GM21526 (cell line): ENCODE results near the gene TSHZ3.

Source experiments
- ATAC-seq: cut with Tn5 transposase; IDR thresholded peaks from one replicate; pipeline ENCODE4 v1.9.1; 2021; ENCODE audit warnings: moderate library complexity; ENCODE audit not compliant: unreplicated experiment, low FRiP score

TSHZ3 gene

GRCh38 chr19:31292639-31293185 lies 56.5 kb downstream of the TSHZ3 start:
- no peak for ATAC-seq

GRCh38 chr19:31290931-31291590 lies 58.2 kb downstream of the TSHZ3 start:
- ATAC-seq: no peak

GRCh38 chr19:31289976-31290375 lies 59.3 kb downstream of the TSHZ3 start:
- ATAC-seq: no peak

- ATAC-seq: no peak
These were observed 59.8 kb downstream of the TSHZ3 start for GRCh38 chr19:31289381-31289880.

- ATAC-seq: no peak
These were observed 62.7 kb downstream of the TSHZ3 start for GRCh38 chr19:31286491-31286890.

- no peak for ATAC-seq
These were observed 63.5 kb downstream of the TSHZ3 start for GRCh38 chr19:31285744-31286143.

- ATAC-seq: no peak
These were observed 64.6 kb downstream of the TSHZ3 start for GRCh38 chr19:31284621-31285020.

GRCh38 chr19:31283701-31284100 lies 65.5 kb downstream of the TSHZ3 start:
- no peak for ATAC-seq

- ATAC-seq: no peak
These were observed 66.9 kb downstream of the TSHZ3 start for GRCh38 chr19:31282346-31282745.

- no peak for ATAC-seq
These were observed 68.8 kb downstream of the TSHZ3 start for GRCh38 chr19:31280287-31281006.

- ATAC-seq: no peak
These were observed 69.8 kb downstream of the TSHZ3 start for GRCh38 chr19:31279436-31279765.

GRCh38 chr19:31278555-31279435 lies 70.4 kb downstream of the TSHZ3 start:
- no peak for ATAC-seq

- no peak for ATAC-seq
These were observed 71.7 kb downstream of the TSHZ3 start for GRCh38 chr19:31277516-31277915.

GRCh38 chr19:31276831-31277230 lies 72.4 kb downstream of the TSHZ3 start:
- no peak for ATAC-seq

GRCh38 chr19:31275068-31275334 lies 74.2 kb downstream of the TSHZ3 start:
- ATAC-seq: no peak

- ATAC-seq: no peak
These were observed 74.8 kb downstream of the TSHZ3 start for GRCh38 chr19:31274251-31275067.

GRCh38 chr19:31272583-31273106 lies 76.6 kb downstream of the TSHZ3 start:
- ATAC-seq: no peak

GRCh38 chr19:31271306-31271911 lies 77.8 kb downstream of the TSHZ3 start:
- ATAC-seq: no peak

GRCh38 chr19:31270897-31271296 lies 78.3 kb downstream of the TSHZ3 start:
- no peak for ATAC-seq
